ENCODE data around the gene UBE2I.

Gene UBE2I

DNA sequence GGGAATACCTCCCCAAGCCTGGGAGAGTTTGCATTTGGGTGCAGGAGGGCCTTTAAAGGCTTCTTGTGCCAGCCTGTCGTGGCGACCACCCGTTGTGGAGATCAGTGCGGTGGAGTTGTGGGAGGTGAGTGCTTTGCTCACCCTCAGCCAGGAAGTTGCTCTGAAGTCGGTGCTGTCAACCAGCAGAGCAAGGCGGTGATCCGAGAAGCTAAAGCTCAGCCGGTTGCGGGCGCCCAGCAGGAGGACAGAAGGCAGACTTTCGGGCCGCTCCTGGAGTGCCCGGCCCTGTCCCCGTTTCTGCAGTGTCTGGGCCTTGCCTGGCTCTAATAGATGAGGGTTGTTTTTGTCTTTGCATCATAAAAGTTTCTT, 1.4 kb downstream of the UBE2I start:
- TF ChIP-seq, protein P1, sequence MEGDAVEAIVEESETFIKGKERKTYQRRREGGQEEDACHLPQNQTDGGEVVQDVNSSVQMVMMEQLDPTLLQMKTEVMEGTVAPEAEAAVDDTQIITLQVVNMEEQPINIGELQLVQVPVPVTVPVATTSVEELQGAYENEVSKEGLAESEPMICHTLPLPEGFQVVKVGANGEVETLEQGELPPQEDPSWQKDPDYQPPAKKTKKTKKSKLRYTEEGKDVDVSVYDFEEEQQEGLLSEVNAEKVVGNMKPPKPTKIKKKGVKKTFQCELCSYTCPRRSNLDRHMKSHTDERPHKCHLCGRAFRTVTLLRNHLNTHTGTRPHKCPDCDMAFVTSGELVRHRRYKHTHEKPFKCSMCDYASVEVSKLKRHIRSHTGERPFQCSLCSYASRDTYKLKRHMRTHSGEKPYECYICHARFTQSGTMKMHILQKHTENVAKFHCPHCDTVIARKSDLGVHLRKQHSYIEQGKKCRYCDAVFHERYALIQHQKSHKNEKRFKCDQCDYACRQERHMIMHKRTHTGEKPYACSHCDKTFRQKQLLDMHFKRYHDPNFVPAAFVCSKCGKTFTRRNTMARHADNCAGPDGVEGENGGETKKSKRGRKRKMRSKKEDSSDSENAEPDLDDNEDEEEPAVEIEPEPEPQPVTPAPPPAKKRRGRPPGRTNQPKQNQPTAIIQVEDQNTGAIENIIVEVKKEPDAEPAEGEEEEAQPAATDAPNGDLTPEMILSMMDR (IDR thresholded peaks at IDR 0.05; ENCODE audit: control insufficient read depth, extremely low read depth, insufficient read depth): no peak
- no peak for DNase-seq (ENCODE audit: low read depth)
- peak overlapping the region; percentile 97 for H3K4me3 ChIP-seq (ENCODE audit: low read depth, low read length)

DNA sequence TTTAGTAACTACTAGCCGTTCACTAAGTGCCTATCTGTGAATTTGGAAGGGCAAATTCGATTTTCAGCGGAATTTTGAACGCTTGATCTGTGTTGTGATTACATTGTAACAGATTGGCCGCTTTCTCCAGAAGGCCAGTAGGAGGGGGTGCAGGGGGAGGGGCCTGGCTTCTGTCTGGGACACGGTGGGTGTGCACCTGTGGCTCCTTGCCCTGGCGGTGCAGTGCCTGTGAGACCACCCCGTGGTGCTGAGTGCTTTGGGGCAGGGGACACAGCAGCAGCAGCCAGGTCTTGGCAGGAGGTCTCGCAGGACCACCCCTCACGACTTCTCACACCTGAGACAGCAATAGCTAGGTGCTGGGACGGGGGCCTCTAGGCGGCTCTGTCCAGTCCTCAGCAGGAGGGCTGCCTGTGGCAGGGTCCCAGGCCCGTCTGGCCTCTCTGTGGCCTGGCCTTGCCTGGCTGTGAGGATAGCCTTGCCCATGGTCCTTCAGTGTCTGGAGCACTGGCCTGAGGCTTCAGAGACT, 1.8 kb downstream of the UBE2I start:
- peak overlapping the region; percentile 97 for H3K4me3 ChIP-seq (ENCODE audit: low read depth, low read length)
- TF ChIP-seq, protein P1 (IDR thresholded peaks at IDR 0.05; ENCODE audit: control insufficient read depth, extremely low read depth, insufficient read depth): no peak

DNA sequence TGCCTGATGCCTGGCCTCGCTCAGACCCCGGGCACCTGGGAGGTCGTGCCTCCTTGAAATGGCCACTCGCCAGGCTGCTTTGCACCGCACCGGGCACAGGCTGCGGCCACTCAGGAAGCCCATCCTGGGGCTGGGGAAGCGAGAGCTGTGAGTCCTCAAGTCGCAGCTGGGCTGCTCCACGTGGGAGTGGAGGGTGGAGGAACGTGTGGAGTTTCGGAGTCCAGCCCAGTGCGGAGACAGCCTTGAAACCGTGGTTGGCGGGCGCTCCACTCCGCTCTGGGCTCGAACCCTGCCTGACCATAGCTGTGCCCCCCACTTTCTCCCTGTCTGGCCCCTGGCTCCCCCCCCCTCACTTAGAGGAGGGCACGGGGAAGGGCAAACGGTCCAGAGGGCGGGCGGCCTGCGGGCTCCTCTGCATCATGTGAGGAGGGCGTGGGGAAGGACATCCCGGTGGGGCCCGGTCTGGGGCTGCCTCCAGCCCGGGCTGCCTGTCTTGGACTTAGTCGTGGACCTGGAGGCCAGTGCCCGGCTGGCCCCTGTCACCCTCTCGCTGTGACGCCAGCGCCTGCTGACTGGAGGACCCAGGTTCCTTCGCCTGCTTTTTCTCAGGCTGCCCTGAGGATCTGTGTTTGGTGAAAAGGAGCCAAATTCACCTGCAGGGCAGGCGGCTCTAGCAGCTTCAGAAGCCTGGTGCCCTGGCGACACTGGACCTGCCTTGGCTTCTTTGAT, 2.5 kb downstream of the UBE2I start:
- peak overlapping the region; percentile 97 for H3K4me3 ChIP-seq (ENCODE audit: low read depth, low read length)
- TF ChIP-seq, protein P1 (IDR thresholded peaks at IDR 0.05; ENCODE audit: control insufficient read depth, extremely low read depth, insufficient read depth): no peak
- DNase-seq (ENCODE audit: low read depth): no peak

More for the DNA sequence above, 1.8 kb downstream of the UBE2I start:
- no peak for DNase-seq (ENCODE audit: low read depth)

DNA sequence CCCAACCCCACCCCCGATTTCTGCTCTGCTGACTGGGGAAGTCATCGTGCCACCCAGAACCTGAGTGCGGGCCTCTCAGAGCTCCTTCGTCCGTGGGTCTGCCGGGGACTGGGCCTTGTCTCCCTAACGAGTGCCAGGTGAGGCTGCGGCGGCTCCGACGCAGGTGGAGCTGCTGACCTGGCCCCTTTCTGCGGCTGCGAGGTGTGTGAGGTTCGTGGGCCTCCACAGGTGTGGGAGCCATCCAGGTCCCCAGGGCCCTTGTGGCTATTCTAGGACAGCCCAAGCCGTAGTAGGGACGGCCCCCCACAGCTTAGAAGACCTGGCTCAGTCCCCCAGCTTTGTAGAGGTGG, 3.0 kb downstream of the UBE2I start:
- TF ChIP-seq, protein P1 (IDR thresholded peaks at IDR 0.05; ENCODE audit: control insufficient read depth, extremely low read depth, insufficient read depth): no peak
- H3K4me3 ChIP-seq (ENCODE audit: low read depth, low read length): peak overlapping the region; percentile 97
- DNase-seq (ENCODE audit: low read depth): no peak

DNA sequence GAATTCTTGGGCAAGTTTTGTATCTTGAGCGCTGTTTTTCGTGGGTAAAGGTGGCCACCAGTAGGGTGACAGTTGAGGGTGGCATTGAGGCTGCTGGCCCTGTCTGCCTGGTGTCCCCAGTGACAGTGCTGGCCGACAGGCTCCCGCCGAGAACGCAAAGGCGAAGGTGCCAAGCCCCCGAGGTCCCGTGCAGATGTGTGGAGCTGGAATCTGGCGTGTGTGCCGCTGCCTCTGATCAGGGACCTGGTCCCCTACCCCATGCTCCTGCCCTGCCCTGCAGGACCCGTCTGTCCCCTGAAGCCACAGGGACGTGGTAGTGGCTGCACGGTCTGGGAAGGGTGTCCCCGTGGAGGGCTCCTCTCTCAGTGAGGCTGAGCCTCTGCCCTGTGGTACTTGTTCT, 3.5 kb downstream of the UBE2I start:
- TF ChIP-seq, protein P1 (IDR thresholded peaks at IDR 0.05; ENCODE audit: control insufficient read depth, extremely low read depth, insufficient read depth): no peak
- H3K4me3 ChIP-seq (ENCODE audit: low read depth, low read length): no peak overlapping the region
- DNase-seq (ENCODE audit: low read depth): no peak

DNA sequence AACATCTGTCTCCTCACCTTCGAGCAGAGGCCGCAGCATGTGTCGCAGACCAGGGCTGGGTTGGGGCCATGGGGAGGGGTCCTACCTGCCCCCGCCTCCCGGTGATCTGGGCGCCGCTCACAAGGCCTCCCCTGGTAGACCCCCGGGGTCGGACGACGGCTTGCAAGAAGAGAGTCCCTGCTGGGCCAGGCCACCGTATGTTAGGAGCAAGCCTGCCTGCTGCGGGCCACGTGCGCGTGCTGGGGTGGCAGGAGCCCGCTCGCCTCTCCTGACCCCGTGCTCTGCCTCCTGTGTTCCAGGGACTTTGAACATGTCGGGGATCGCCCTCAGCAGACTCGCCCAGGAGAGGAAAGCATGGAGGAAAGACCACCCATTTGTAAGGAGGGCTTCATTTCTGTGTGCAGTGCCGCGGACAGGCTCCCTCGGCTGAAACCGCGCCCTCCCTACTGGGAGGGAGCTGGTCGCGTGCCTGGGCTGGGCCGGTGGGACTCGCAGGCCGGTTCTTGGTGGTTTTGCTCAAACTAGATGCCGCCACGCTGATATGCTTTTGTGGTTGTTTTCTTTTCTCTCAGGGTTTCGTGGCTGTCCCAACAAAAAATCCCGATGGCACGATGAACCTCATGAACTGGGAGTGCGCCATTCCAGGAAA, 4.4 kb downstream of the UBE2I start:
- H3K4me3 ChIP-seq (ENCODE audit: low read depth, low read length): no peak overlapping the region
- TF ChIP-seq, protein P1 (IDR thresholded peaks at IDR 0.05; ENCODE audit: control insufficient read depth, extremely low read depth, insufficient read depth): no peak
- no peak for DNase-seq (ENCODE audit: low read depth)

Data from LNCaP clone FGC (cell line).